H1 (cell line): ENCODE results near the gene ARL11. TPM values are rescaled to one million over a fixed set of nuclear protein-coding genes. Genes with fewer than 3 reads are reported as not detected.

Experiments used
- BCL11A ChIP-seq, 2 experiments: IDR thresholded peaks; one replicate each; pipeline ENCODE4 v1.6.1; 2011; ENCODE audit warnings: low read depth in 2 of 2, low read length in 2 of 2, mild to moderate bottlenecking in 2 of 2
- CHD2 ChIP-seq: IDR thresholded peaks from 2 replicates; pipeline ENCODE4 v1.6.1; 2012; ENCODE audit warnings: low read length, improper control_type of control experiment
- CHD7 ChIP-seq: fragments of 300-600 bp; sonication (generic); IDR thresholded peaks from 2 replicates; pipeline ENCODE4 v1.7.1; 2012; ENCODE audit warnings: low read length, moderate library complexity, mild to moderate bottlenecking, inconsistent platforms; ENCODE audit not compliant: insufficient replicate concordance
- EZH2 ChIP-seq: fragments of 200-600 bp; sonication (generic); IDR thresholded peaks from 2 replicates; pipeline ENCODE4 v1.7.1; 2012; ENCODE audit warnings: low read depth, mild to moderate bottlenecking, moderate library complexity, low read length, inconsistent platforms; ENCODE audit not compliant: severe bottlenecking
- KDM4A ChIP-seq: IDR thresholded peaks from one replicate; pipeline ENCODE4 v1.7.1; 2012; ENCODE audit warnings: low read depth, mild to moderate bottlenecking, moderate library complexity, low read length, inconsistent platforms; ENCODE audit not compliant: severe bottlenecking
- TAF1 ChIP-seq: IDR thresholded peaks from 2 replicates; pipeline ENCODE4 v1.6.1; 2011; ENCODE audit warnings: mild to moderate bottlenecking, low read depth, low read length
- polyA plus RNA-seq, 7 experiments: library from polyadenylated mRNA; depleted of rRNA in 3 of 7; stranded (reverse) in 5 of 7; unstranded in 2 of 7; fragments of >200 nt in 5 of 7; fragments of 200-250 nt in 2 of 7; gene quantifications; 1 replicate in 5 of 7; 2 replicates in 1 of 7; 4 replicates in 1 of 7; pipeline versions ENCODE4 v1.2.1 to v1.2.3, GENCODE V29; 2011 to 2013; ENCODE audit warnings: missing spikeins in 2 of 7, mixed read lengths in 2 of 7
- total RNA-seq: library from RNA; stranded (reverse); fragmentation: NEBNext Ultra II Directional; extraction: Animal tissue kit (Norgen Biotek cat#: 25700); gene quantifications from 2 replicates; pipeline ENCODE4 v1.2.1, GENCODE V29; 2021

Gene ARL11
- total and polyA plus RNA-seq, 2 of the 8 experiments (the other 6 are each of a cell fraction or from before 2014, with no cell fraction given) = 0.45 to 0.52 TPM

GRCh38 chr13:49616676-49617065 is 11.6 kb upstream of the ARL11 start (continued):
- no peak for TF ChIP-seq CHD2
- no peak for TF ChIP-seq TAF1
- TF ChIP-seq EZH2 = no peak
- no peak for TF ChIP-seq CHD7
- TF ChIP-seq KDM4A = no peak
- no peak for TF ChIP-seq BCL11A (IDR thresholded peaks at IDR 0.05; ENCODE audit: low read depth in 2 of 2, low read length in 2 of 2)
- TF ChIP-seq, all 59 proteins: peak for 0
